Effector memory CD4-positive, alpha-beta T cell (primary cell): ENCODE measurements around the gene TRIP6.
"Not testable (repeated sequence)": the region's sequence is repeated elsewhere in the genome, so short reads cannot be mapped to it uniquely, and the experiment has no call there.

Experiments used
- DNase-seq, 3 donors: peaks; one replicate each; pipeline ENCODE4 v3.0.0-alpha.2; 2020
- H3K27ac ChIP-seq: 2 replicates; pipeline ENCODE4 v1.7.0; 2013; ENCODE audit warnings: mild to moderate bottlenecking, low read length, moderate library complexity; ENCODE audit not compliant: insufficient read depth, poor library complexity, severe bottlenecking
- H3K27me3 ChIP-seq: replicated peaks from 2 replicates; pipeline ENCODE4 v1.7.0; 2013; ENCODE audit warnings: mild to moderate bottlenecking, low read length; ENCODE audit not compliant: insufficient read depth, control insufficient read depth, poor library complexity, severe bottlenecking
- H3K36me3 ChIP-seq: 2 replicates; pipeline ENCODE4 v1.7.0; 2013; ENCODE audit warnings: mild to moderate bottlenecking, low read length, moderate library complexity; ENCODE audit not compliant: control insufficient read depth, insufficient read depth
- H3K4me1 ChIP-seq: 2 replicates; pipeline ENCODE4 v1.7.0; 2013; ENCODE audit warnings: low read length, mild to moderate bottlenecking; ENCODE audit not compliant: control insufficient read depth, insufficient read depth, poor library complexity, severe bottlenecking
- H3K4me3 ChIP-seq: 2 replicates; pipeline ENCODE4 v1.7.0; 2013; ENCODE audit warnings: low read length, low read depth, mild to moderate bottlenecking; ENCODE audit not compliant: insufficient read depth, poor library complexity, severe bottlenecking
- H3K9me3 ChIP-seq: 2 replicates; pipeline ENCODE4 v1.7.0; 2013; ENCODE audit warnings: mild to moderate bottlenecking, low read length, moderate library complexity; ENCODE audit not compliant: control insufficient read depth

Gene TRIP6

DNA sequence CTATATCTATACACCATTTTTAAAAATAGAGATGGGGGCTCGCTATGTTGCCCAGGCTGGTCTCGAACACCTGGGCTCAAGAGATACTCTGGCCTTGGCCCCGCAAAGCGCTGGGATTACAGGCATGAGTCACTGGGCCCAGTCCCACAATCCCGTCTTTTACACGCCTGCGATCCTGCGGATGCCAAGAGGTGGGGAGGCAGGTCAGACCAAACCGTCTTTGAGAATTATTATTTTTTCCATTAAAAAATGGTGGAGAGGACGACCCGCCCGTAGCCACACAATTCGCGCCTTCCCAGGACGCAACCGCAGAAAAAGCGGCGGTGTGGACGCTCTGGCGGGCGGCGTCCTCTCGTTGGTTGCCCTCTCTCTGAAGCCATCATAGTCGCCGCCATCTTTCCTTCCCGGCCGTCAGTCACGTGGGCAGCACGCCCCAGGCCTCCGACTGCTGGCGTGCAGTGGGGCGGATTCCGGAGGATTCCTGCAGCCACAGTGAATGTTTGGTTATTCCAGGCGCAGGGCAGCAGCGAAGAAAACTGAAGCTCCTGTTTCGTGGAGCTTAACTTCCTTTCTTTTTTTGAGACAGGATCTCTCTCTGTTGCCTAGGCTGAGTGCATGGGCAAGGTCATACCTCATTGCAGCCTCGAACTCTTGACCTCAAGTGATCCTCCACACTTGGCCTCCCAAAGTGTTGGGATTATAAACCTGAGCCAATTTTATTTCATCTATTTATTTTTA, 29.9 kb upstream of the TRIP6 start:
- Histone ChIP-seq H3K27me3 (no peaks in the 10 kb centered on the region), H3K4me1 (no peaks in the 10 kb centered on the region), H3K27ac (no peak overlapping the region), H3K4me3 (peak overlapping the region; percentile 61), H3K36me3 (no peaks in the 10 kb centered on the region), H3K9me3 (no peaks in the 10 kb centered on the region)
- DNase-seq: peak; percentile 29 to 61 (median 56)

DNA sequence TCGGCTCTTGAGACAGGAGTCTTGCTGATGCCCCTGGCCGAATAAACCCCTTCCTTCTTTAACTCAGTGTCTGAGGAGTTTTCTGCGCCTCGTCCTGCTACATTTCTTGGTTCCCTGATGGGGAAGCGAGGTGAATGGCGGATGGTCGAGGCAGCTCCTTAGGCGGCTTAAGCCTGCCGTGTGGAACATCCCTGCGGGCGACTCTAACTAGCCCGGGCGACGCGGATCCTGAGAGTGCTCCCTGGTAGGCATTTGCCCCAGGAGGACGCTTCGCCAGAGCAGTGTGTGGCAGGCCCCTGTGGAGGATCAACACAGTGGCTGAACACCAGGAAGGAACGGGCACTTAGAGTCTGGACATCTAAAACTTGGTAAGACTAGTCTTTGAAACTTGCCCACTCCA, 27.8 kb upstream of the TRIP6 start:
- H3K4me3 ChIP-seq: no peak overlapping the region
- H3K27me3 ChIP-seq: no peaks in the 10 kb centered on the region
- no peak overlapping the region for H3K27ac ChIP-seq
- no peak for DNase-seq
- no peaks in the 10 kb centered on the region for H3K4me1 ChIP-seq
- no peaks in the 10 kb centered on the region for H3K9me3 ChIP-seq
- no peaks in the 10 kb centered on the region for H3K36me3 ChIP-seq

DNA sequence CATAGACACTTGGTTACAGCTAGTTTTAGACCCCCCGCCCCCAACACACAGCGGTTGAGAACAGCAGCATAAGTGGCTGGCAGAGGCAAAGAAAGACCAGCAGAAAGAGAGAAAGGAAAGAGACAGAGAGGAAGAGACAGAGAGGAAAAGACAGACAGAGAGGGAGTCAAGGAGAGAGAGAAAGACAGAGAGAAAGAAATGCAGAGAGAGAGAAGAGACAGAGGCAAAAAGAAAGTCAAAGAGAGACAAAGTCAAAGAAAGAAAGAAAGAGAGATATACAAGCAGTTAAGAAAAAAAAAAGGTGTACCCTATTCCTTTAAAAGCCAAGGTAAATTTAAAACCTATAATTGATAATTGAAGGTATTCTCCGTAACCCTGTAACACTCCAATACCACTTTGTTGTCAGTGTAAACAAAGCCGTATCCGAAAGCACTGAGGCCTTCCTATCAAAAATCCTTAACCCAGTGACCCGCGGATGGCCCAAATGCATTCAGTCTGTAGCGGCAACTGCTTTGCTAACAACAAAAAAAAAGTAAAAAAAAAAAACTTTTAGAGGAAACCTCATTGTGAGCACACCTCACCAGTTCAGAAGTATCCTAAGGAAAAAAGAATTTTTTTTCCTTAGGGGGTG, 26.6 kb upstream of the TRIP6 start:
- Histone ChIP-seq H3K27me3 (no peaks in the 10 kb centered on the region), H3K9me3 (no peaks in the 10 kb centered on the region), H3K27ac (no peak overlapping the region), H3K36me3 (no peaks in the 10 kb centered on the region), H3K4me3 (no peak overlapping the region), H3K4me1 (no peaks in the 10 kb centered on the region)
- no peak for DNase-seq

DNA sequence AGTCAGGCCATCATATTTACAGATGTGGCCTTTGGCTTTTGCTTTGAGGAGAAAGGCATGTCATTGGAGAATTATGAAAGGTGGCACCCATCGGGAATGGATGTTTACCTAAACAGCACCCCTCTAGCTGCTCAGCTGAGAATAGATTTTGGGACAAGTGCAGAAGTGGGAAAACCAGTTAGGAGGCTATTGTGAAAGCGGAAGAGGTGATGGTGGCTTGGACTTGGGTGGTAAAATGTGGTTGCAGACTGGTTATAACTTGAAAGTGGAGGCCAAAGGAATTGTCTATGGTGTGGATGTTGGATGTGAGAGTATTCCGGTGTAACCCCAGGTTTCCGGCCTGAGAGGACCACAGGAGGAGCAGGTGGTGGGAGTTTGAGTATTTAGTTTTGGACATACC, 19.8 kb upstream of the TRIP6 start:
- H3K27ac ChIP-seq: no peak overlapping the region
- H3K36me3 ChIP-seq: no peaks in the 10 kb centered on the region
- H3K4me1 ChIP-seq: peaks cover 6% of the 10 kb centered on the region
- H3K27me3 ChIP-seq: no peaks in the 10 kb centered on the region
- no peak overlapping the region for H3K4me3 ChIP-seq
- no peak for DNase-seq
- H3K9me3 ChIP-seq: no peaks in the 10 kb centered on the region

DNA sequence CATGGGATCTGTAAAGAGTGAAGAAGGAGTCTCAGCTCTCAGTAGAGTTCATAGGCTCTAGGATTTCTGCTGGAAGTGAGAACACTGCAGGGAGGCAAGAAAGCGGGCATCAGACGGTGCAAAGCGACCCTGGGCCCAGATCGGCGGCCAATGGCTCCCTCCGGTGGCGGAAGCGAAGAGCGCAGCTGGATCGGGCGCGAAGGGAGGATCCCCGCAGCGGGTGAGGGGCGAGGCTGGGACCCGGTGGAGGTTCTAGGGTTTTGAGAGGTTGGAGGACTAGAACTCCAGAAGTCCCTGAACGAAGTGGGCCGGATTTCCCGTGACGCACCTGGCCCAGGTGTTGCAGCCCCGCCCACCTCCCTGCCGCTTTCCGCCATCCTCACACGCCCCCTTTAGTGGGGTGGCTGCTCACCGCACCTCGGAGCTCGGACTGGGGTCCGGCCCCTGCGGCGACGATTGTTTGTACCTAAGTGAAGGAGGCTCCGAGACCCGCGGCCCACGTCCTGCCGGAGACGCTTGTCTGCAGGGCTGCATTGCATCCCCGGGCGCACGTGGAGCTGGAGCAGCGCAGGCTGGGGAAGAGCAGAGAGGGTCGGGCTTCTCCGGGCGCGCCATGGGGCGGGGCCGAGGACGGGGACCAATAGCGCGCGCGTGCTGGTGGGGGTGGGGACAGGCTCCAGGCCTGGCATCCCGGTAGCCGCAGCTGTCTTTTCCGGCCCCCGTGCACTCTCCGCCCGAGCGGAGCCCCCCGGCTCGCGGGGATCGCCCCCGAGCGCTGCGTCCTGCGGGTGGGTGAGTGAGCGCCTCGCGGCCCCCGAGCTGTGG, 14.9 kb upstream of the TRIP6 start, which contains the start of gene SLC12A9:
TSS of gene SLC12A9 (plus strand) at position 666 of the 825 bp plus-strand sequence. CDS start 1,485 bp downstream, outside the sequence.
- Histone ChIP-seq H3K36me3 (no peaks in the 10 kb centered on the region), H3K9me3 (no peaks in the 10 kb centered on the region), H3K4me1 (peaks cover 13% of the 10 kb centered on the region), H3K4me3 (peak within 1 kb of the TSS; percentile 63), H3K27me3 (no peaks in the 10 kb centered on the region), H3K27ac (peak within 1 kb of the TSS; percentile 63)
- DNase-seq: peak; percentile 71 to 77 (median 77)

DNA sequence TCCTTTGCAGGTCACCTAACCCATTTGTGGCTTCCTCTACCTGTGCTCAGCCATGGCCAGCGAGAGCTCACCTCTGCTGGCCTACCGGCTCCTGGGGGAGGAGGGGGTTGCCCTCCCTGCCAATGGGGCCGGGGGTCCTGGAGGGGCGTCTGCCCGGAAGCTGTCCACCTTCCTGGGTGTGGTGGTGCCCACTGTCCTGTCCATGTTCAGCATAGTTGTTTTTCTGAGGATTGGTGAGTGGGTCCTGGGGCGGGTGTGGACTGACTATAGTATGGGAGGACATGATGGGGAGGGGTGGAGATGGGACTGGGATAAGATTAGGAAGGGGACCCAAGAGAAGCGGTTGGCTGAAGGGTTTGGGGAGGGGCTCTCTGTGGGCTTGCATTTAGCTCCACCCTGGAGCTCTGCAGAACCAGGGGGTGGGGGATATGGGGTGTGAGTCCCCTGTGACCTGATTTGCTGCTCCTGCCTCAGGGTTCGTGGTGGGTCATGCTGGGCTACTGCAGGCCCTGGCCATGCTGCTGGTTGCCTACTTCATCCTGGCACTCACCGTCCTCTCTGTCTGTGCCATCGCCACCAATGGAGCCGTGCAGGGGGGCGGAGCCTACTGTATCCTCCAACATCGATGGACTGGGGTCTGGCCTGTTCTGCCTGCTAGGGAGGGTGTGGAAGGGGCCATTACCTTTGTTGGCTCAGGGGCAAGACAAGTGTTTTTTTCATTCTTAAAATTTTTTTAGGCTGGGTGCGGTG, 12.9 kb upstream of the TRIP6 start:
- Histone ChIP-seq H3K36me3 (peaks cover 9% of the 10 kb centered on the region), H3K4me3 (no peak overlapping the region), H3K27ac (no peak overlapping the region), H3K4me1 (peaks cover 13% of the 10 kb centered on the region), H3K9me3 (no peaks in the 10 kb centered on the region), H3K27me3 (no peaks in the 10 kb centered on the region)
- DNase-seq: no peak

DNA sequence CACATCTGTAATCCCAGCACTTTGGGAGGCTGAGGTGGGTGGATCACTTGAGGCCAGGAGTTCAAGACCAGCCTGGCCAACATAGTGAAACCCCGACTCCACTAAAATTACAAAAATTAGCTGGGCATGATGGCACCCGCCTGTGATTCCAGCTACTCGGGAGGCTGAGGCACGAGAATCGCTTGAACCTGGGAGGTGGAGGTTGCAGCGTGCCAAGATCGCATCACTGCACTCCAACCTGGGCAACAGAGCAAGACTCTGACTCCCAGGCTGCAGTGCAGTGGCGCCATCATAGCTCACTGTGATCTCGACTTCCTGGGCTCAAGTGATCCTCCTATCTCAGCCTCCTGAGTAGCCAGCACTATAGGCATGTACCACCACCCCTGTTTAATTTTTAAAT, 12.3 kb upstream of the TRIP6 start:
- not testable (repeated sequence) for DNase-seq, H3K9me3 ChIP-seq, H3K4me3 ChIP-seq, H3K27me3 ChIP-seq, H3K27ac ChIP-seq
- Histone ChIP-seq H3K4me1 (peaks cover 13% of the 10 kb centered on the region), H3K36me3 (peaks cover 14% of the 10 kb centered on the region)

DNA sequence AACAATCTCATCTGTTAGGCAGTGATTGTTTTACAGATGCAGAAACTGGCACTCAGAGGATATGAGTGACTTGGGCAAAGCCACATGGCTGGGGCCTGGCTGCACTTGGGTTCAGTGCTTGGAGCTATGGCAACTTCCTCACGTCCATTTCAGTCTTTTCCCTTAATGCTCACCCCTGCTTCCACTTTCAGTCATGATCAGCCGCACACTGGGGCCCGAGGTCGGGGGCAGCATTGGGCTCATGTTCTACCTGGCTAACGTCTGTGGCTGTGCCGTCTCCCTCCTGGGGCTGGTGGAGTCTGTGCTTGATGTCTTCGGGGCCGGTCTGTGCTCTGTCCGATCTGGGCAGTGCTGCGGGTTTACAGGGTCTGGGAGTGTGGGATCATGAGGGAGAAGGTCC, 11.7 kb upstream of the TRIP6 start:
- no peak overlapping the region for H3K4me3 ChIP-seq
- peaks cover 13% of the 10 kb centered on the region for H3K4me1 ChIP-seq
- H3K36me3 ChIP-seq: peaks cover 20% of the 10 kb centered on the region
- no peaks in the 10 kb centered on the region for H3K9me3 ChIP-seq
- no peak for DNase-seq
- H3K27ac ChIP-seq: no peak overlapping the region
- no peaks in the 10 kb centered on the region for H3K27me3 ChIP-seq

DNA sequence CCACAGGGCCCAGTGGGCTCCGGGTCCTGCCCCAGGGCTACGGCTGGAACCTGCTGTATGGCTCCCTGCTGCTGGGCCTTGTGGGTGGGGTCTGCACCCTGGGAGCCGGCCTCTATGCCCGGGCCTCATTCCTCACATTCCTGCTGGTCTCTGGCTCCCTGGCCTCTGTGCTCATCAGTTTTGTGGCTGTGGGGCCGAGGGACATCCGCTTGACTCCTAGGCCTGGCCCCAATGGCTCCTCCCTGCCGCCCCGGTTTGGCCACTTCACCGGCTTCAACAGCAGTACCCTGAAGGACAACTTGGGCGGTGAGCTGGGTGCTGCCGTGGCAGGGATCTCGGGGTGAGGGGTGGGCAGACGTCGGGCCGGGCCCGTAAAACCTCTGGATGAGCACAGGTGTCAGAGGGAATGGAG, 10.3 kb upstream of the TRIP6 start:
- H3K36me3 ChIP-seq: peaks cover 32% of the 10 kb centered on the region
- H3K4me1 ChIP-seq: peaks cover 8% of the 10 kb centered on the region
- DNase-seq: no peak
- no peaks in the 10 kb centered on the region for H3K27me3 ChIP-seq
- H3K4me3 ChIP-seq: no peak overlapping the region
- no peaks in the 10 kb centered on the region for H3K9me3 ChIP-seq
- no peak overlapping the region for H3K27ac ChIP-seq
